Measurements from ENCODE around the gene STK39.

STK39 gene

DNA sequence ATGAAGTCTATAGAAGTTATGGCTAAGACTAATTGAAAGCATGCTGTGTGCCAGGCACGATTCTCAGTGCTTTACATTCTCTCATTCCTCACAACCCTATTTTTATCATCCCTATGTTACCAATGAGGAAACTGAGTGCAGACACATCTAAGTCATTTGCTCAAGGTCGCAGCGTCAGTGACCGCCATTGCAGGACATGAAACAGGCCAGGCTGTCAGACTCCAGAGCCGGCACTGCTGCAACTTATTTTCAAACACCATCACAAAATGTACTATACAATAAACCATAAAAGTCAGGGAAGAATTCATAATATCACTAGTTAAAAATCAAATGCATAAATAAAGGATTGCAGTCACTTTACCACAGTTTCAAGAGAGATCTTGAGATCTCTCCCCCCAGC is 5.6 kb downstream of the STK39 start:
- no peak for DNase-seq

DNA sequence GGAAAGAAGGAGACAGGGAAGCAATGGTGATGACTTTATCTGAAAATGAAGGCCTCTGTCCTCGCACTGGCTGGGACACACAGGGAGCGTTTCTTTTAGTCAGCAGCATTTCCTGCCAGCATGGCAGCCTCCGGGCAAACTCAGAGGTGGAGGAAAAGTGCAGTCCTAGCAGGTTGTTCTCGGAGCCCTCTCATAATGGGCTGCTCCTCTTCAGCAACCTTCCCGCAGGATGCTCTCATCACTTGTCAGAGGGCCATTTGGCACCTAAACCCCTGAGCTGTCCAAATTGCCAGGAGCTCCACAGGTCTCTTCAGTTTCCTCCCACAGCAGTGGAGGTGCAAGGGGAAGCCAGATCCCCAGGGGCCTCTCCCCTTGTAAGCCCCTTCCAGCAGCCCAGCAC is 6.2 kb downstream of the STK39 start:
- no peak for DNase-seq

DNA sequence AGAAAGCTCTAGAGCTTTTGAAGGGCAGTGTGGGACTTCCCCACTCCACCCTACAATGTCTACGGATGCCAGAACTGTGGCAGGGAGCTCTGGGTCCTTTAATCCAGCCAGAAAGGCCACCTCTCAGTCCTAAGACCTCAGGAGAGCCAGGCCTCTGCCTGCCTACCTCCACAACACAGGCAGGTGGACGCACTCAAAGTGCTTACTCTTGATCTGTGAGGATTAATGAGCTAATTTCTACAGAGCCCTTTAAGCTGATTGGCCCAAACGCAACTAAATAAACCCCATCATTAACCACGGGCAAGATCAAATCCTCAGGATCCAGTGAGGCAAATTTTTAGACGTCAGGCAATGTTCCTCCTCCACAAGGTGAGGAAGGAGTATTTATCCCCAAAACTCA is 8.1 kb downstream of the STK39 start:
- no peak for DNase-seq

DNA sequence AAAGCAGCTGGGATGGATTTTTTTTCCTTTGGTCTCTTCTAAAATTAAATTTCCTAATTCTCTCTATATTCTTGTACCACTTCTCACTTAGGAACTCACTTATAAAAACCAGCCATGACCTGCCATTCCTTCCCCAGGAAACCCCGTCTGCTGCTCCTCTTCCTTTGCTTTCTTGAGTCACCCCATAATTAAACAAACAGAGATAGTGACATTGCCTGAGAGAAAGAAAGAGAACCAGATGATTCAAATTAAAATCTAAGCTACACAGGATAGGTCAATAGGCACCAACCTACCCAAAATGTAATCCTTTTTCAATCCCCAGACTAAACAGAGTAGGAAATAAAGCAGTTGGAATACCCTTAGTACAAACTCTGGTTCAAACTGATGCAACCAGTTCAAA is 9.7 kb downstream of the STK39 start:
- DNase-seq: no peak

DNA sequence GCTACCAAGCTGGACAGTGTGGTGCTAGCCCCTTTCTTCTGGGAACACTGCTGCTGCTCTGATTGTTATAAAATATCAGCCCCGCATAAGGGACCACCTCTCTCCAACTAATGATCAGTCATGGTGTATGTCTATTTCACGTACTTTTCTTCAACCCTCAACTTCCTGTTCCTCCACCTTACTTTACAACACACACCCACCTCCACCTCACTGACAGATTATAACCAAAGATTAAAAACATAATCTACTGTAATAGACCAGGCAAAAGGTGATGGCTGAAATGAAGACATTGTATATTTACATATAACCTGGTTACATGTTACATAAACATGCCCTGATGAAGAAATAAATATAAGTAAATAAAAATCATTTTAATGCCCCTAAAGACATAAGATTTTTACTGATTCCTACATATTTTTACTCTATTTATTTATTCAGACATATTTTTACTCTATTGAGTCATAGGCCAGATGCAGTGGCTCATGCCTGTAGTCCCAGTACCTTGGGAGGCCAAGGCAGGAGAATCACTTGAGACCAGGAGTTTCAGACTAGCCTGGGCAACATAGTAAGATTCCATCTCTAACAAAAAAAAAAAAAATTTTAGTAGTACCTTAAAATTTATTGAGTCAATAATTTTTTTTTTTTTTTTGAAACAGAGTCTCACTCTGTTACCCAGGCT is 12.8 kb downstream of the STK39 start:
- no peak for DNase-seq

DNA sequence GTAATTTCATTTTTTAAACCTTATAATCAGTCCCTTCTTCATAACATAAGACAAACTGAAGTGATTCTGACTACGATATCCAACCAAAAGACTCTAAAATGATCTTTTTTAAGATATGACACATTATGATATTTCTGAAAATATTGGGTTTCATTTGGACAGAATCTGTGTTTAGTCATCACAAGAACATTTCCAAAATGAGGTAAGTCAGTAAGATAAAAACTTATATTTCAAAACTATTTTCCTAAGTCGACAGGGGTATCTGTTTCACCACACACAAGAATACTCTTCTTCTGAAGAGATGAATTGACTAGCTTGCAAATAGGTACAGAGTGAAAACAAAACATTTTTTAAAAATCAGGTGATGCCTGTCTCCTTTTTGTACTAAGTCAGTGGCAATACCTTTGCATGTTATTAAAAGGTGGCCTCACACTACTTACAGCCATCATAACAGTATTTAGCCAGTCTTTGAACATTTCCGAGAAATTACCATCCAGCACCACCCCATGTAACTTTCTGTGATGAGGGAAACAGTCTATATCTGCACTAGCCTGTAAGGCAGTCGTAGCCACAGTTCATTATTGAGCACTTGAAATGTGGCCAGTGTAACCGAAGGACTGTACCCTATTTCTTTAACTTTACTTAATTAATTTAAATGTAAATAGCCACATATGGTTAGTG is 13.5 kb downstream of the STK39 start:
- DNase-seq: no peak

DNA sequence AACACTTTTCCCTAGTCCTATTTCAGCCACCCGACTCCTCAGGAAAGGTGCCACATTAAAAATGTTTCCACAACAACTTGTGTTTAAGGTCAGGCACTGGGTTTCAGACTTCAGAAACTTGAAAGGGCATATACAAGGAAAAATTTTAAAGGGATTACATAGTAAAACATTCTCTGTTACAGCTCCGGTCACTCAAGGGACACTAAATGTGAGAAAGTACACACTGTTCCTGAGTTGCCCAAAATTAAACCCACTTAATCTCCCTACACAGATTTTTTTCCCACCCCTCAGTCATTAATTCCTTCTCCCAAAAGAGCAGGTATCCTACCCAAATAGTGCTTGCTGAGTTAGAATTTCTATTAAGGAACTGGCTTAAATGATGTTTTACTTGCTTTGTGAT is 14.2 kb downstream of the STK39 start:
- DNase-seq: no peak

DNA sequence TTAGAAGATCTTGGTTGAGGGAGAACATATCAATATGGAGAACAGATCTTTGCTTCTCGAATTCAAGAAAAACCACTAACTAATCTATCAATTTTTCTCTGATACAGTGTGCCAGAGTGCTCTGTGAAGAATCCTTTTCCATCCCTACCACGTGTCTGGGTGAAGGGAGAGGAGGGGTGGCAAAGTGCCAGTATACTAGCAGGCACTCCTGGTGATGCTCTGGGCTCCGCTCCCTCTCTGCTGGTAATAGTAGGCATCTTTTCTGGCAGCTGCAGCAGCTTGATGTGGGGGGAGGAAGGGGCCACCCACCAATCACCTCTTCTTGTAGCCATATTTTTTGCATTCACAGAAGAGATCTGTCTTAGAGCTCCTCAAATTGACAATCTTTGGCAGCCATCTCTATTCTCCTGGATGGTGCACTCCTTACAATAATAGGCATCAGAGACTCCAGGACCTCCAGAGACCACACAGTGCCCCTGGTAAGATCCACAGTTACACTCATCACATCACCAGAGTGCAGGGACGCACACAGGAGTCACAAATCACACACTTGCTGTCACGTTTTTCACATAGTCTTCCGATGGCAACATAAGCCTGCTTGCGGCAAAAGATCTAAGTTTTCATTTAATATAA is 15.7 kb downstream of the STK39 start:
- DNase-seq: no peak

DNA sequence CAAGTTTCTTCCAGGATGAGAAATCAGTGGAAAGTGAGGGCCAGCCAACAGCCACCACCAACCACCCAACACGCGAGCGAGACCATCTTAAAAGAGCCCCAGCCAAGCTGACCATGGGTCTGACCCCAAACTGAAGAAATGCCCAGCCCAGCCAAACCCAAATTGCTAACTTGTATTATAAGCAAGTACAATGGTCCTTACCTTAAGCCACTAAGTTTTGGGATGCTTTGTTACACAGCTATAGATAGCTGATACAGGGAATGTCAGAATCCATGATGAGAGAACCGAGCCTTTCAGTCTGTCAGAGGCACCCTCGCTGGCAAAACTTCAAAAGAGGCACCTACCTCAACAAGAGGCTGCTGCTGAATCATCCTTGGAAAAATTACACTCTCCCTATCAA is 17.0 kb downstream of the STK39 start:
- DNase-seq: no peak

DNA sequence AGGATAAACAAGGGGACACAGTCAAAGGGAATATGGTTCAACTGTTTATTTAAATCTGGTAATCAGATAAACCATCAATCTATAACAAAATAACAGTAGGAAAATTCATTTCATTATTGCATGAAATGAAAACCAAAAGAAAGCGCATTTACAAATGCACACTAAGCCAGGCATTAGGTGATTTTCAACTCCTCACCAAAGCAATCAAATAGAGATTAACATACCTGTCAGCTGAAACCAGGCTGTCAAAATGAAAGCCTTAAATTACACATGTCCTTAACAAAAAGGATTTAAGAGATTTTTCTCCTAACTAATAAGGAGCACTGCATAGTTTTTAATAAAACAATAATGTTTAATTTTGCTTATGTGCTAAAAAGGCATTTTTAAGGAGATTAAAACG is 23.0 kb downstream of the STK39 start:
- DNase-seq: no peak

DNA sequence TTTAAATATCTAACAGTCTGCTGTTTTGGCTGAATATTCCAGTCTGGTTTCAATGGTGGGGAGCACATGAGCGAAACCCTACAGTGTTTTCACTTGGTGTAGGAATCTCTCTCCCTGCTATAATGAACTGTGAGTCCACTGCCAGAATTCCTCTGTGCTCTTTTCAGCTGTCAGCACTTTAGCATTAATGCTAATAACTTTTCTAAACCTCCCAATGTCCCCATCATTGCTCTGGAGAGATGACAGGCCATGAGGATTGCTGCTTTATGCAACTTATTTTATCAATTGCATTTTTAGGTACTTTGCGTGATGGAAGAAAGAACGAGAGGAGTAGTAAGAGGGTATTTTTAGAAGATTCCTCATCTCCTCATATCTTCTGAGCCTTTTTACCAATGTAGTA is 25.3 kb downstream of the STK39 start:
- no peak for DNase-seq

DNA sequence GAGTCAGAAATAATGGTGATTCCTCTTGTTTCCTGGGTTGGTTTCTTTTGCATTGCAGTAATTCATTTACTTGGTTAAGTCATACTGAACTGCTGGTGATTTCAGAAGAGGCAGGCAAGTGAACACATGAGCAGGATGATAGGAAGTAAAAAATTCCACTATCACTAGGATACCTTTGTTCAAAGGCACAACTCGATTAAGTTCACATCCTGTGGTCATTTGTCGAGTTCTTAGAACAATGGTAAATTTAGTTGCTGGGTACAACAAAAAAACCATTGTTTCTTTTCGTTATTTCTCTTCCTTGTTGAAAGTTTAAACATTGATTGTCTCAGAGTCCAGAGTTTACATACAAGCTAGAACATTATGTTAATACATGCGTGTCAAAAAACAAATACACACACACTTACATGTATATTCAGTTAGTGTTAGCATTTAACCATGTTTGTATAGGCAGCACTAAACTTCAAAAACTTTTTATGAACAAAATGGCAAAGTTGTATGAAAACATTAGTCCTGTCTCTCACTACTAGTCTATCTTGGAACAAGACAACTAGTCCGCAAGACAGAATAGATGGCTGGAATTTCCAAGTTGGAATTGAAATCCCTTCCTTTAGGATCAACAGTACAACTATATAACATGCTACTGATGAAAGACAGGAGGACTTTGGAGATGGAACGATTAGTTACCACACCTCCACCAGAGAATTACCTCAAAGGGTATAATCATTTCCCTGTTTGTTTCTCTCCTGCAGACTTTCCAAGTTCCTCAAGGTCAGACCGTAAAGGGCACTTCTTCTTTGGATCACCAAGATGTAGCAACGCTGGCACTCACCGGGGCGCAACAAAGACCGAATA is 26.2 kb downstream of the STK39 start:
- DNase-seq: no peak

DNA sequence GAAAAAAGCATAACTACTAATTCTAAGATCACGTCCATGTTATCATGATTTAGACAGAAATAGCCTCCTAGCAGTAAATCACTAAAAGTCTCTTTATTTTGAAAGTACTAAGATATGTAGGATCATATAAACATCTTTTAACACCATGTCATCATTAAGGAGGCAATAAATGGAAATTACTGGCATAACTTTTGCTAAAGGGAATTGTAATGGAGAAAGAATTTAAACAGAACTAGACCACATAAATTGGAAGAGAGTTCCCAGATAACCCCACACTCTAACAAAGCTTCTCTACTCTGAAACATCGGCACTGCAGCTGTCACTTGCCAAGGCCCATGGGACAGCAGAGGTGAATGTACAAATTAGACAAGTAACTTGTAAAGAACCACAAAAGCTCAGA is 29.5 kb downstream of the STK39 start:
- DNase-seq: no peak

DNA sequence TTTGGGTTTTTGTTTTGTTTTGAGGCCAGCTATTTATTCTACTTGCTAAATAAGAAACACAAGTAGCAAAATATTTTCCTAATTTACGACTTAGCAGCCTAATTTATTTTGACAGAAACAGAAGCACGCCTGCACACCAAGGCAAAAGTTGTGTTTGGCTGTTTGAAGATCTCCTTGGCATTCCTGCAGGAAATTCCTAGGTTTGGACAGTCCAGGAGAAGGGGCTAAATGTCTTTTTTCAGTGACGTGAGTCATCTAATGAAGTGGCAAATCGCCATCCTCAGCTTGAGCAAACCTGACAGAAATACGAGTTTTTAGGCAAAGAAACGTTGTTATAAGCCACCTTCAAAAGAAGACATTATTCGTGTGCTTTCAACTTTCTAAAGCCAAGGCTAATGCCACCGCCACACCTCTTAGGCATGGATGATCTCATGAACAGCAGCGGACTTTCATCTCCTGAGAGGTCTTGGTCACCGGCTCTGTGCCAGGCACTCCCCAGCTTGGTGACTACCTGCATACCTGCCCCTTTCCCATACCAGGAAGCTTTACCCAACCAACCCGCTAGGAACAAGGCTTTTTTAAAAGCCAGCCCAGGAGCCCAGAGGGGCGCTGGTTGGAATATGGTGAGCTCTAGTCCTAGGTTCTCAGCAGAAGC is 30.9 kb downstream of the STK39 start:
- no peak for DNase-seq

DNA sequence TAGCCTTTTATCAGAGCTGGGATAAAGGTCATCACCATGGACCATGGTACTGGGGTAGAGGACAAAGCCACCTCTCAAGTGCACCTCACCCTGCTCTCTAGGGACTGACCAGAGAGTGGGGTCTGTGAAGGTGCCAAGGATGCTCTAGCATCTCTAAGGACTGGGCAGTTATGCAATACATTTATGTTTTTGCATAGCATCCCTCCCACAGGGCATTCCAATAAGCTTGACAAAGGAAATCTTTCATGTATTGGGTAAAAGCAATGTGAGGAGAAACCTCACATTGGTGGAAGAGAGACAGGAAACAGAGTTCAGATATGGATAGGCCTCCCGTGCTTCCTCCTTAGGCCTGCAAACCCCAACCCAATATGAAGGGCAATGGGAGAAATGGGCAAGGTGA is 31.6 kb downstream of the STK39 start:
- DNase-seq: no peak

DNA sequence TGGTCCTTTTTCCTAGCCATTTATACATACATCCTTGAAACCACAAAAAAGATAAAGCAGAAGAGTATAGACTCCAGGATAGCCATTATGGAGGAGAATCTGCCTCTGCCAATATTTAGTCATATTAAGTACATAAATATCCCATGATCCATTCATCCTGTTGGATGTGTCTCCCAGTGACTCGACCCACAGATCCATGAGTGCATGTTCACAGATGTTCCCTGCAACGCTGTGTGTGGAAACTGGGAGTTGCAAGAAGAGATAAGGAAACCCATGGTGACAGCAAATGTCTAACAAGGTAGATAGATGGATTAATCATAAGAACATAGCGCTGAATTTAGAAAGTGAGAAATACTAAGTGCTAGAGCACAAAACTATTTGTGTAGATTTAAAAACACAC is 34.5 kb downstream of the STK39 start:
- no peak for DNase-seq

DNA sequence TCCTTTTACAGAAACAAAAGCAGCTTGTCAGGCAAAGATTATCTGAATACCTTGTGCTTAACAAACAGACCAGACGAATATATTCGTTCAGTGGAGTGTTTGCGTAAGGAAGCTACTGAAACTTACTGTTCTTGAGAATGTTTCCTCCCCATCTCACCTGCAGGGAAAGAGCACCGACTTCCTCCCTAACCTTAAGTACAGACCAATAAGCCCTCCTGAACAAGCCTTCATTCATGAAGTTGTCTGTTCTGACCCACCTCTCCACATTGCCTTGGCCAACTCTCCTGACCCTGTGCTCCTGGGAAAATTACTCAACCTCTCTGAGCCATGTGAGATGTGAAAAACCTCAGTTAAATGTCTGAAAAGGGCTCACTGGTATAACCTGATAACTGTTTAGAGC is 35.2 kb downstream of the STK39 start:
- no peak for DNase-seq

DNA sequence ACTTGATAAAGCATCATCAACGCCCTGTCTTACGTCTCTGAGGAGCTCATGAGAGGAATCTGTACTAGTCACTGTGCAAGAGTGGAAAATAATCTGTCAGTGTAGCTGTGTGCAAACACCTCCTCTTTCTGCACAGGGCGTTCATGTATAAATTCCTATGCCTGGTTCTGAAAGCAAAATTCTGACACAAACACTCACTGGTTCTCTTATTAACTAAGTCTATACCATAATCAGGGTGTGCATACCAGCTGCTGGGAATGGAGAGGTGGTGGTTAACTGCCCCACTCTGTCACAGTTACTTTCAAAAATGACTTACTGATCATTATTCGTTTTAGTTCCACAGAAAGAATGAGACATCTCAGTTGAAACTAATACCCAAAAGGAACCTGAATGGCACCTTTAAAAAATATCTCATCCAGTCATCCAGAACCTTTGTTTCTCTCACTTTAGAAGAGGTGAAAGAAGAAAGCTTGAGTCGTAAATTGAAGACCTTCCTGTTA is 35.7 kb downstream of the STK39 start:
- no peak for DNase-seq

DNA sequence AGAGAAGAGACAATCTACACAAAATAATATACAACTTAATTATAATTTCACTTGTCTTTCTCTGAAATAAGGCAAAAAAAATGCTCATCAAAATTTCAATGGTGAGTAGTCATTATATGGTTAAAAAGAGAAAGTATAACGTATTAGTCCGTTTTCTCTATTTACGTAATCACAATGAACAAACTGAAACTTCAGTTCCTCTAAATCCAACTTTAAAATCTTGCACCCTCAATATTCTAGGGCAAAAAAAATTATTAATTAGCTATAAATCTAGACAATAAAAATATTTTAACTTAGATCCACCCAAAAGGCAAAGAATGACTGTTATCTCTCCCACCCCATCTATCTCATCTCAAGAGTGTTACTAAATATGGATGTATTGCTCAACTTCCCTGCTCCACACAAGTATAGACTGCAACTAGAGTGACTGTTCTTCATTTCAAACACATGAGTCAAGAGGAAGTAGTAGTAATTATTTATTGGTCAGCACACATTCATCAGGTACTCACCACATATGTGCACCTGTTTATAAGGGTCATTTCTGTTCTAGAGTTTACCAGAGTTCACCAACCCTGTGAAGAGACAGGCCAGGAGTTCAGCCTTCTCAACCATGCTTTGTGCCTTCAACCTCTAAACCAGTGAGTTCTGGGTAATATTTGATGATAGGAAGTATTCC is 36.4 kb downstream of the STK39 start:
- DNase-seq: no peak

DNA sequence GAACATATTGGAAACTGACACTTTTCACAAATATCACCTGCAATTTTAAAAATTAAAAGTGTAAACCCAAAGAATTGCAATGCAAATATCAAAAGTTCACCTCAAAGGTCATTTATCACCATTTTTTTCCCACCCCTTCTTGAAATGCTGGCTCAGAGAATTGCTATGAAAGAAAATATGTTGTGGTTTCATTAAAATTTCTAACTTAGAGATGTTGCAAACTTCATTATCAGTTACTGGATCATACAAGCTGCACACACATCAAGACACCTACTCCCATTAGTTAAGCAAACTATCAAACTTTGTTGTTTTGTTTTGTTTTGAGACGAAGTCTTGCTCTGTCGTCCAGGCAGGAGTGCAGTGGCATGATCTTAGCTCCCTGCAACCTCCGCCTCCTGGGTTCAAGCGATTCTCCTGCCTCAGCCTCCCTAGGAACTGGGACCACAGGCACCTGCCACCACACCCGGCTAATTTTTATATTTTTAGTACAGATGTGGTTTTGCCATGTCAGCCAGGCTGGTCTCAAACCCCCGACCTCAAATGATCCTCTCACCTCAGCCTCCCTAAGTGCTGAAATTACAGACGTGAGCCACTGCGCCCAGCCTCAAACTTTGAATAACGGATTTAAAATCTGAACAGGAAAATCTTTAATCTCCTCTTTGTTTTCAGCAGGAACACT is 37.0 kb downstream of the STK39 start:
- DNase-seq: no peak

DNA sequence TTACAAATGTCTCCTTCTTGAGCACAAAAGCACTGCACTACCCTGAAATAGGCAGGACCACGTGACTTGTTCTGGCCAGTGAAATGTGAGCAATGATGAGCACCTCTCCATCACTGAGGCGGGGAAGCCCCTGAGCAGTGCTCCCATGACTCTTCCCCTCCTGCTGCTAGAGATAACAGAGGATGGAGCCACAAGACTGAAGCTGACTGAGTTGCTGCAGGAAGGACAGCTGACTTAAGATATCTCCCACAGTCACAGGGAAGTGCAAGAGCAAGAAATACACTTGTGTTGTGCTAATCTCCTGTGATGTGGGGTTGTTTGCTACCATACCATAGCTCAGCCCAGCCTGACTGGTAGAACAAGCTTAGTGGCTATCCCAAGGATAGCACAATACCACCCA is 38.7 kb downstream of the STK39 start:
- DNase-seq: no peak

DNA sequence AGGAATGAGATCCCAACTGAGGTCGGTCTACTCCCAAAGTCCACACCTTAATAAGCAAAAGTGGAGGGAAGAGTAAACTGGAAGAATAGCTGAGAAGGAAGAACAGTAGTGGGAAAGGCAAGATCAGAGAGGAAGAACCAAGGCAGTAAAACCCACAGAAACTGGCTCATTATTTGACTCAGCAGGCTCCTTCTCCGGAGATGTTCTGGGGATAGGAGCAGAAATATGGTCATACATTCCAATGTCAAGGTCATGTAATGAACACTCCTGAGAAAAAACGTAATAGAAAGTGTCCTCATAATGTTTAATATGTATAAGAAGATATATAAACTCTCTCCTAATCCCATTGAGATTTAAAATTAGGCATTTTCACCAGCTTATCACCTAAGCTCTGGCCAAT is 39.5 kb downstream of the STK39 start:
- DNase-seq: no peak
